Lung (tissue), 12 donors: Measurements from ENCODE around the gene SLC22A4. TPM values are rescaled to one million over a fixed set of nuclear protein-coding genes. Genes with fewer than 3 reads are reported as not detected.

Experiments
- ATAC-seq: fragments of 200-7000 bp; cut with Tn5 transposase; one replicate; pipeline ENCODE4 v1.9.1; 2020; ENCODE audit warnings: moderate number of reproducible peaks; ENCODE audit not compliant: insufficient read depth, low FRiP score
- DNase-seq, 3 donors: peaks; one replicate each; pipeline ENCODE4 v3.0.0-alpha.2; 2013 to 2017
- H3K27ac ChIP-seq, 2 donors: one replicate each; pipeline ENCODE4 v1.5.1; 2013; ENCODE audit warnings: mild to moderate bottlenecking in 2 of 2, moderate library complexity in 2 of 2, control low read depth in 1 of 2, inconsistent platforms in 1 of 2, low read depth in 1 of 2, low read length in 1 of 2
- H3K27me3 ChIP-seq, 3 donors: one replicate each; pipeline ENCODE4 v1.5.1; 2013; ENCODE audit warnings: low read length in 2 of 3; ENCODE audit not compliant: control insufficient read depth in 3 of 3, insufficient read depth in 3 of 3
- H3K36me3 ChIP-seq, 4 donors: one replicate each; pipeline ENCODE4 v1.5.1; 2013; ENCODE audit warnings: low read length in 4 of 4, mild to moderate bottlenecking in 1 of 4, moderate library complexity in 1 of 4; ENCODE audit not compliant: control insufficient read depth in 4 of 4, insufficient read depth in 4 of 4
- H3K4me1 ChIP-seq, 5 donors: one replicate each; pipeline ENCODE4 v1.5.1; 2013; ENCODE audit warnings: low read length in 5 of 5, mild to moderate bottlenecking in 2 of 5, moderate library complexity in 1 of 5; ENCODE audit not compliant: control insufficient read depth in 5 of 5, insufficient read depth in 5 of 5
- H3K4me3 ChIP-seq: one replicate; pipeline ENCODE4 v1.5.1; 2013; ENCODE audit warnings: mild to moderate bottlenecking, control low read depth, moderate library complexity
- H3K9ac ChIP-seq, 2 donors: one replicate each; pipeline ENCODE4 v1.5.1; 2013; ENCODE audit warnings: low read length in 2 of 2, control low read depth in 1 of 2; ENCODE audit not compliant: insufficient read depth in 1 of 2
- H3K9me3 ChIP-seq, 4 donors: one replicate each; pipeline ENCODE4 v1.5.1; 2013; ENCODE audit warnings: low read length in 3 of 4, mild to moderate bottlenecking in 1 of 4, moderate library complexity in 1 of 4; ENCODE audit not compliant: control insufficient read depth in 4 of 4, insufficient read depth in 3 of 4
- WGBS, 2 donors: extraction: QIAGEN DNeasy Blood & Tissue Kit; methylation state at CpG; one replicate each; pipeline ENCODE4 v1.1.7; 2013; 5-methylcytosine and 5-hydroxymethylcytosine counted together
- polyA plus RNA-seq, 2 donors: library from polyadenylated mRNA; stranded (reverse); fragments of 200-250 nt; gene quantifications; one replicate each; pipeline ENCODE4 v1.2.1, GENCODE V29; 2013
- total RNA-seq, 2 donors: library from RNA; depleted of rRNA in 1 of 2; stranded (reverse); fragments of >200 nt in 1 of 2; gene quantifications; one replicate each; pipeline ENCODE4 v1.2.1, GENCODE V29; 2014 to 2021
- TF ChIP-seq, protein P1 (sequence below): IDR thresholded peaks from 2 replicates; pipeline ENCODE4 v1.5.1; 2012; ENCODE audit warnings: mild to moderate bottlenecking; ENCODE audit errors: control extremely low read depth, extremely low read depth
- donor health status: control.
- donor health status: control.
- donor health status: Bipolar disorder and iron deficiency.
- donor health status: healthy.
- donor health status: DM: yes; HTN: yes; CAD: no.

SLC22A4 gene
- total and polyA plus RNA-seq, 4 donors: 3.6 to 18.1 (median 13.3) TPM

GRCh38 chr5:132371603-132371994 lies 77.4 kb downstream of the SLC22A4 start:
- no peaks in the 10 kb centered on the region for H3K36me3 ChIP-seq
- 87 to 91% methylated on average over 5 of the region's 5 CpGs for WGBS, 2 donors
- H3K9ac ChIP-seq: no peak overlapping the region
- H3K9me3 ChIP-seq: no peaks in the 10 kb centered on the region
- peaks cover 0 to 19% (median 11%) of the 10 kb centered on the region in 5 donors for H3K4me1 ChIP-seq
- TF ChIP-seq, protein P1, sequence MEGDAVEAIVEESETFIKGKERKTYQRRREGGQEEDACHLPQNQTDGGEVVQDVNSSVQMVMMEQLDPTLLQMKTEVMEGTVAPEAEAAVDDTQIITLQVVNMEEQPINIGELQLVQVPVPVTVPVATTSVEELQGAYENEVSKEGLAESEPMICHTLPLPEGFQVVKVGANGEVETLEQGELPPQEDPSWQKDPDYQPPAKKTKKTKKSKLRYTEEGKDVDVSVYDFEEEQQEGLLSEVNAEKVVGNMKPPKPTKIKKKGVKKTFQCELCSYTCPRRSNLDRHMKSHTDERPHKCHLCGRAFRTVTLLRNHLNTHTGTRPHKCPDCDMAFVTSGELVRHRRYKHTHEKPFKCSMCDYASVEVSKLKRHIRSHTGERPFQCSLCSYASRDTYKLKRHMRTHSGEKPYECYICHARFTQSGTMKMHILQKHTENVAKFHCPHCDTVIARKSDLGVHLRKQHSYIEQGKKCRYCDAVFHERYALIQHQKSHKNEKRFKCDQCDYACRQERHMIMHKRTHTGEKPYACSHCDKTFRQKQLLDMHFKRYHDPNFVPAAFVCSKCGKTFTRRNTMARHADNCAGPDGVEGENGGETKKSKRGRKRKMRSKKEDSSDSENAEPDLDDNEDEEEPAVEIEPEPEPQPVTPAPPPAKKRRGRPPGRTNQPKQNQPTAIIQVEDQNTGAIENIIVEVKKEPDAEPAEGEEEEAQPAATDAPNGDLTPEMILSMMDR: no peak
- no peak overlapping the region for H3K4me3 ChIP-seq
- no peak for ATAC-seq
- DNase-seq: peak in 2 of 3 donors; percentile 10 to 32
- H3K27ac ChIP-seq: no peak overlapping the region
- H3K27me3 ChIP-seq: no peaks in the 10 kb centered on the region

- Histone ChIP-seq H3K4me3 (no peak overlapping the region), H3K9me3 (no peaks in the 10 kb centered on the region), H3K36me3 (no peaks in the 10 kb centered on the region), H3K4me1 (peaks cover 0 to 19% (median 11%) of the 10 kb centered on the region in 5 donors), H3K27me3 (no peaks in the 10 kb centered on the region), H3K9ac (no peak overlapping the region), H3K27ac (no peak overlapping the region)
- no peak for DNase-seq
- TF ChIP-seq, protein P1: no peak
- ATAC-seq: no peak
- WGBS, 2 donors: 26 to 69% methylated on average over 2 of the region's 2 CpGs
Observed at GRCh38 chr5:132372127-132372526, 77.9 kb downstream of the SLC22A4 start.

- no peak overlapping the region for H3K27ac ChIP-seq
- ATAC-seq (no peak), DNase-seq (no peak)
- TF ChIP-seq, protein P1: no peak
- no peak overlapping the region for H3K4me3 ChIP-seq
- H3K9ac ChIP-seq: no peak overlapping the region
- H3K27me3 ChIP-seq: no peaks in the 10 kb centered on the region
- no peaks in the 10 kb centered on the region for H3K36me3 ChIP-seq
- no peaks in the 10 kb centered on the region for H3K9me3 ChIP-seq
- peaks cover 0 to 19% (median 11%) of the 10 kb centered on the region in 5 donors for H3K4me1 ChIP-seq
Observed at GRCh38 chr5:132372542-132372941, 78.3 kb downstream of the SLC22A4 start.

DNA sequence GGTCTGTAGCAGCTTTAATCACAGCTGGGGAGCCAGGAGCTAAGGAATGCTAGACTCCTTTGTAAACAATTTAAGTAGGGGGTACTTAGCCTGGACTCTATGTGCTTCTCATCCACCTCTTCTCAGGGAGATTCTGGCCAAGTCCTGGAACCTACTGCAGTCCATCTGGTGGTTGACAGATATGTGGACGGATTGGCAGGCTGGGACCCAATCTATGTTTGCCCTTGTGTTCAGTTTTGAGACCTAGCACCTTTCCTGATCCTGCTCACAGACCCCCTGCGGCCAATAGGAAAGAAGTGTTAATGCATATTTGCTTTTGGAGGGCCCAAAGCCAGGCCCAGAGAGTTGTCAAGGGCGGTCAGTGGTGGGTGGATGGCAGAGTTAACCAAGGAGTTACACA lies 81.8 kb downstream of the SLC22A4 start:
- ATAC-seq (no peak), DNase-seq (no peak)
- 88 to 95% methylated on average over 3 of the region's 3 CpGs for WGBS, 2 donors
- Histone ChIP-seq H3K27me3 (no peaks in the 10 kb centered on the region), H3K27ac (no peak overlapping the region), H3K4me3 (no peak overlapping the region), H3K9me3 (no peaks in the 10 kb centered on the region), H3K4me1 (peaks cover 0 to 13% (median 4%) of the 10 kb centered on the region in 5 donors), H3K36me3 (peaks cover 0 to 5% (median 1%) of the 10 kb centered on the region in 4 donors), H3K9ac (no peak overlapping the region)
- TF ChIP-seq, protein P1: no peak
